ENCODE data around the gene GATAD2B.

GRCh38 chr1:153869486-153869885 is 53.3 kb downstream of the GATAD2B start:
- TF ChIP-seq ATF2 (CRISPR knock-in tag; IDR thresholded peaks at IDR 0.05; ENCODE audit: borderline replicate concordance, low read depth) (no peak), CREB1 (CRISPR knock-in tag; IDR thresholded peaks at IDR 0.05) (no peak), GABPB1 (CRISPR knock-in tag; IDR thresholded peaks at IDR 0.05) (no peak), TCF7 (CRISPR knock-in tag; IDR thresholded peaks at IDR 0.05; ENCODE audit: low read depth) (no peak)

Measured in WTC11 (cell line).